Fibroblast of peridontal ligament (primary cell): ENCODE data around the gene MORC1.
"Not testable (repeated sequence)": the region's sequence is repeated elsewhere in the genome, so short reads cannot be mapped to it uniquely, and the experiment has no call there.

ENCODE experiments used
- DNase-seq: peaks from one replicate; pipeline ENCODE4 v3.0.0-alpha.2; 2010; ENCODE audit errors: extremely low read depth

Gene MORC1

GRCh38 chr3:109098079-109098644, 19.8 kb downstream of the MORC1 start:
- no peak for DNase-seq

- DNase-seq = no peak
These were observed 22.8 kb downstream of the MORC1 start for GRCh38 chr3:109095166-109095565.

GRCh38 chr3:109093561-109093960, 24.4 kb downstream of the MORC1 start:
- no peak for DNase-seq

GRCh38 chr3:109091846-109092245, 26.1 kb downstream of the MORC1 start:
- no peak for DNase-seq

GRCh38 chr3:109089265-109089664, 28.7 kb downstream of the MORC1 start:
- no peak for DNase-seq

- DNase-seq = peak; percentile 54
These were observed 36.0 kb downstream of the MORC1 start for GRCh38 chr3:109081746-109082510.

- not testable (repeated sequence) for DNase-seq
These were observed 37.8 kb downstream of the MORC1 start for GRCh38 chr3:109080090-109080489.

- no peak for DNase-seq
These were observed 44.8 kb downstream of the MORC1 start for GRCh38 chr3:109073116-109073515.

GRCh38 chr3:109072194-109072593, 45.7 kb downstream of the MORC1 start:
- no peak for DNase-seq

GRCh38 chr3:109071350-109072142, 46.4 kb downstream of the MORC1 start:
- no peak for DNase-seq

- DNase-seq = no peak
These were observed 47.7 kb downstream of the MORC1 start for GRCh38 chr3:109070211-109070610.

- DNase-seq = no peak
These were observed 51.1 kb downstream of the MORC1 start for GRCh38 chr3:109066864-109067263.

- no peak for DNase-seq
These were observed 58.7 kb downstream of the MORC1 start for GRCh38 chr3:109059264-109059663.

- no peak for DNase-seq
These were observed 60.3 kb downstream of the MORC1 start for GRCh38 chr3:109057616-109058015.

GRCh38 chr3:109057056-109057455, 60.9 kb downstream of the MORC1 start:
- no peak for DNase-seq

GRCh38 chr3:109050591-109051167, 67.3 kb downstream of the MORC1 start:
- DNase-seq = peak; percentile 31

GRCh38 chr3:109047366-109047765, 70.6 kb downstream of the MORC1 start:
- DNase-seq = no peak

- no peak for DNase-seq
These were observed 72.5 kb downstream of the MORC1 start for GRCh38 chr3:109045271-109046040.

GRCh38 chr3:109035082-109035481, 82.9 kb downstream of the MORC1 start:
- no peak for DNase-seq

GRCh38 chr3:109033000-109033660, 84.8 kb downstream of the MORC1 start:
- no peak for DNase-seq

GRCh38 chr3:109028753-109029152, 89.2 kb downstream of the MORC1 start:
- DNase-seq = no peak
